ENCODE measurements around the gene NDUFAF3.

The NDUFAF3 gene

GRCh38 chr3:48983096-48983495 is 38.8 kb upstream of the NDUFAF3 start:
- DNase-seq (ENCODE audit: low read depth), result no peak
- no peak overlapping the region for H3K4me3 ChIP-seq (ENCODE audit: low read depth, low read length)
- no peak for TF ChIP-seq CTCF (conservative IDR thresholded peaks at IDR 0.05; ENCODE audit: low read depth, low read length)

GRCh38 chr3:48984663-48985062 is 37.3 kb upstream of the NDUFAF3 start:
- H3K4me3 ChIP-seq (ENCODE audit: low read depth, low read length), result no peak overlapping the region
- DNase-seq (ENCODE audit: low read depth), result no peak
- no peak for TF ChIP-seq CTCF (conservative IDR thresholded peaks at IDR 0.05; ENCODE audit: low read depth, low read length)

GRCh38 chr3:48985831-48986376 is 36.0 kb upstream of the NDUFAF3 start:
- DNase-seq (ENCODE audit: low read depth), result no peak
- TF ChIP-seq CTCF (conservative IDR thresholded peaks at IDR 0.05; ENCODE audit: low read depth, low read length), result no peak
- no peak overlapping the region for H3K4me3 ChIP-seq (ENCODE audit: low read depth, low read length)

GRCh38 chr3:48989126-48989795 is 32.7 kb upstream of the NDUFAF3 start:
- H3K4me3 ChIP-seq (ENCODE audit: low read depth, low read length), result peak overlapping the region; percentile 74
- TF ChIP-seq CTCF (conservative IDR thresholded peaks at IDR 0.05; ENCODE audit: low read depth, low read length), result no peak
- DNase-seq (ENCODE audit: low read depth), result no peak

- H3K4me3 ChIP-seq (ENCODE audit: low read depth, low read length), result peak within 1 kb of the TSS; percentile 74
- DNase-seq (ENCODE audit: low read depth), result peak; percentile 96
- TF ChIP-seq CTCF (conservative IDR thresholded peaks at IDR 0.05; ENCODE audit: low read depth, low read length), result peak; percentile 68
Measured at GRCh38 chr3:48989796-48990635, 31.9 kb upstream of the NDUFAF3 start, which contains the start of gene P4HTM. P4HTM (plus strand) TSS chr3:48990241; CDS start chr3:48990257, 16 bp downstream.

GRCh38 chr3:48990636-48991469 is 31.1 kb upstream of the NDUFAF3 start:
- no peak for DNase-seq (ENCODE audit: low read depth)
- peak overlapping the region; percentile 74 for H3K4me3 ChIP-seq (ENCODE audit: low read depth, low read length)
- TF ChIP-seq CTCF (conservative IDR thresholded peaks at IDR 0.05; ENCODE audit: low read depth, low read length), result no peak

Data from choroid plexus epithelial cell (primary cell).